Psoas muscle (tissue), 8 donors: ENCODE data around the gene WDR86. TPM values are rescaled to one million over a fixed set of nuclear protein-coding genes. Genes with fewer than 3 reads are reported as not detected.

Experiments
- ATAC-seq, 4 donors: fragments of 200-7000 bp; cut with Tn5 transposase; one replicate each; pipeline ENCODE4 v1.9.1; 2020; ENCODE audit warnings: moderate library complexity in 3 of 4, mild to moderate bottlenecking in 2 of 4
- DNase-seq, 2 donors: peaks; one replicate each; pipeline ENCODE4 v3.0.0-alpha.2; 2020
- H3K27ac ChIP-seq: fragments of 200-600 bp; one replicate; pipeline ENCODE4 v1.8.0; 2022
- H3K27me3 ChIP-seq, 3 donors: fragments of 200-600 bp in 1 of 3; one replicate each; pipeline versions ENCODE4 v1.6.1 to v1.8.0; 2013 to 2022; ENCODE audit warnings: low read length in 2 of 3, mild to moderate bottlenecking in 2 of 3, moderate library complexity in 1 of 3; ENCODE audit not compliant: insufficient read depth in 3 of 3
- H3K36me3 ChIP-seq, 2 donors: fragments of 200-600 bp in 1 of 2; one replicate each; pipeline versions ENCODE4 v1.6.1 to v1.8.0; 2013 to 2022; ENCODE audit warnings: low read depth in 1 of 2, mild to moderate bottlenecking in 1 of 2, moderate library complexity in 1 of 2; ENCODE audit not compliant: insufficient read depth in 1 of 2
- H3K4me1 ChIP-seq: fragments of 200-600 bp; one replicate; pipeline ENCODE4 v1.8.0; 2022
- H3K4me3 ChIP-seq: fragments of 200-600 bp; one replicate; pipeline ENCODE4 v1.8.0; 2022; ENCODE audit warnings: mild to moderate bottlenecking
- H3K9me3 ChIP-seq: fragments of 200-600 bp; one replicate; pipeline ENCODE4 v1.8.0; 2022
- WGBS, 3 donors: extraction: QIAGEN DNeasy Blood & Tissue Kit; methylation state at CpG; one replicate each; pipeline versions ENCODE4 v1.1.6 to v1.1.7; 2013; 5-methylcytosine and 5-hydroxymethylcytosine counted together
- intact Hi-C, 2 donors: fragments of 100-400 bp; cut with DNase I; formaldehyde crosslinking; loops; one replicate each; pipeline versions ENCODE4 v1.11.0 to v1.14.2; 2022
- polyA plus RNA-seq, 3 donors: library from polyadenylated mRNA; stranded (reverse); fragments of 200-250 nt; gene quantifications; one replicate each; pipeline ENCODE4 v1.2.3, GENCODE V29; 2013
- total RNA-seq, 4 donors: library from RNA; stranded (reverse); fragmentation: NEBNext Ultra II Directional in 2 of 4; extraction: Animal tissue kit (Norgen Biotek cat#: 25700) in 2 of 4; gene quantifications; one replicate each; pipeline versions ENCODE4 v1.2.1 to v1.2.4, GENCODE V29; 2021 to 2023
- TF ChIP-seq, protein P1 (sequence below): fragments of 200-600 bp; IDR thresholded peaks from one replicate; pipeline ENCODE4 v1.8.0; 2022; ENCODE audit warnings: antibody characterized with exemption
- donor health status: healthy with polysubstance abuse.
- donor health status: DM: no; HTN: no; CAD: no; lungs with moderate emphysema.
- donor health status: Bipolar disorder and iron deficiency.
- donor health status: healthy.
- donor health status: DM: yes; HTN: yes; CAD: no.
- donor health status: DM: no; HTN: no; CAD: no.
- donor health status: DM: no; HTN: no; CAD: no.
- donor health status: DM: yes; HTN: yes; CAD: no.

WDR86 gene
- total and polyA plus RNA-seq, 7 donors = 0.03 to 0.44 (median 0.29) TPM; not detected in 2

GRCh38 chr7:151426904-151427704 lies 17.3 kb upstream of the WDR86 start:
- Histone ChIP-seq H3K36me3 (no peaks in the 10 kb centered on the region), H3K27ac (peak overlapping the region; percentile 16), H3K27me3 (peaks cover 0 to 10% (median 5%) of the 10 kb centered on the region in 3 donors), H3K4me3 (no peak overlapping the region), H3K4me1 (no peaks in the 10 kb centered on the region), H3K9me3 (no peaks in the 10 kb centered on the region)
- TF ChIP-seq, protein P1, sequence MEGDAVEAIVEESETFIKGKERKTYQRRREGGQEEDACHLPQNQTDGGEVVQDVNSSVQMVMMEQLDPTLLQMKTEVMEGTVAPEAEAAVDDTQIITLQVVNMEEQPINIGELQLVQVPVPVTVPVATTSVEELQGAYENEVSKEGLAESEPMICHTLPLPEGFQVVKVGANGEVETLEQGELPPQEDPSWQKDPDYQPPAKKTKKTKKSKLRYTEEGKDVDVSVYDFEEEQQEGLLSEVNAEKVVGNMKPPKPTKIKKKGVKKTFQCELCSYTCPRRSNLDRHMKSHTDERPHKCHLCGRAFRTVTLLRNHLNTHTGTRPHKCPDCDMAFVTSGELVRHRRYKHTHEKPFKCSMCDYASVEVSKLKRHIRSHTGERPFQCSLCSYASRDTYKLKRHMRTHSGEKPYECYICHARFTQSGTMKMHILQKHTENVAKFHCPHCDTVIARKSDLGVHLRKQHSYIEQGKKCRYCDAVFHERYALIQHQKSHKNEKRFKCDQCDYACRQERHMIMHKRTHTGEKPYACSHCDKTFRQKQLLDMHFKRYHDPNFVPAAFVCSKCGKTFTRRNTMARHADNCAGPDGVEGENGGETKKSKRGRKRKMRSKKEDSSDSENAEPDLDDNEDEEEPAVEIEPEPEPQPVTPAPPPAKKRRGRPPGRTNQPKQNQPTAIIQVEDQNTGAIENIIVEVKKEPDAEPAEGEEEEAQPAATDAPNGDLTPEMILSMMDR = no peak
- intact Hi-C loops = no loop called here
- DNase-seq (no peak), ATAC-seq (no peak)
- 84 to 86% (median 84%) methylated on average over 23 of the region's 23 CpGs for WGBS, 3 donors

GRCh38 chr7:151426441-151426903 lies 16.6 kb upstream of the WDR86 start:
- H3K36me3 ChIP-seq = no peaks in the 10 kb centered on the region
- intact Hi-C loops = no loop called here
- no peaks in the 10 kb centered on the region for H3K9me3 ChIP-seq
- peak overlapping the region; percentile 38 for H3K27ac ChIP-seq
- H3K4me3 ChIP-seq = no peak overlapping the region
- TF ChIP-seq, protein P1 = no peak
- WGBS, 3 donors = 31 to 34% (median 34%) methylated on average over 14 of the region's 14 CpGs
- peaks cover 0 to 10% (median 4%) of the 10 kb centered on the region in 3 donors for H3K27me3 ChIP-seq
- H3K4me1 ChIP-seq = no peaks in the 10 kb centered on the region
- ATAC-seq (peak in 3 of 4 donors; percentile 39 to 58 (median 40)), DNase-seq (peak; percentile 83 to 85)

GRCh38 chr7:151425670-151426440 lies 16.0 kb upstream of the WDR86 start:
- Histone ChIP-seq H3K4me1 (no peaks in the 10 kb centered on the region), H3K9me3 (no peaks in the 10 kb centered on the region), H3K36me3 (no peaks in the 10 kb centered on the region), H3K27me3 (peaks cover 0 to 10% (median 2%) of the 10 kb centered on the region in 3 donors), H3K27ac (peak overlapping the region; percentile 38), H3K4me3 (no peak overlapping the region)
- peak in 1 of 4 donors; percentile 31 for ATAC-seq
- TF ChIP-seq, protein P1 = no peak
- WGBS, 3 donors = 60 to 67% (median 63%) methylated on average over 7 of the region's 7 CpGs
- DNase-seq = no peak
- intact Hi-C loops = no loop called here

DNA sequence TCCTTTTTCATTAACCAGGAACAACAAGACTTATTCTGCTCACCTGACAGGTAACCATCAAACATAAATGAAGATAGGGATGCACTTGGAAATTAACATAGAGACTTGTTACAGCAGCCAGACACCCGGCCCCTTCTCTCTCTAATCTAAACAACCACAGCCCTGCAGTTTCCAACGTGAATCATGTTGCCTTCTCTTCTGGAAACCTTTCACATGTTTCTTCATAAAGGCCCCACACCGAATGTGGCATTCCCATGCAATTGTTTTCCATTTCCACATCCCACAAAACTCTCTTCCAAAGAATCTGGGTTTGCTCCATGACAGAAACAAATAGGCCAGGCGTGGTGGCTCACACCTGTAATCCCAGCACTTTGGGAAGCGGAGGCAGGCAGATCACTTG lies 15.0 kb upstream of the WDR86 start:
- ATAC-seq (no peak), DNase-seq (no peak)
- intact Hi-C loops = no loop called here
- Histone ChIP-seq H3K36me3 (no peaks in the 10 kb centered on the region), H3K4me3 (no peak overlapping the region), H3K27ac (no peak overlapping the region), H3K4me1 (no peaks in the 10 kb centered on the region), H3K9me3 (peaks cover 1% of the 10 kb centered on the region), H3K27me3 (peaks cover 0 to 10% (median 4%) of the 10 kb centered on the region in 3 donors)
- WGBS, 3 donors = 84 to 85% (median 84%) methylated on average over 5 of the region's 5 CpGs
- TF ChIP-seq, protein P1 = no peak
